ENCODE measurements around the gene ZSWIM5.
"Not testable (repeated sequence)": the region's sequence is repeated elsewhere in the genome, so short reads cannot be mapped to it uniquely, and the experiment has no call there.

The ZSWIM5 gene

DNA sequence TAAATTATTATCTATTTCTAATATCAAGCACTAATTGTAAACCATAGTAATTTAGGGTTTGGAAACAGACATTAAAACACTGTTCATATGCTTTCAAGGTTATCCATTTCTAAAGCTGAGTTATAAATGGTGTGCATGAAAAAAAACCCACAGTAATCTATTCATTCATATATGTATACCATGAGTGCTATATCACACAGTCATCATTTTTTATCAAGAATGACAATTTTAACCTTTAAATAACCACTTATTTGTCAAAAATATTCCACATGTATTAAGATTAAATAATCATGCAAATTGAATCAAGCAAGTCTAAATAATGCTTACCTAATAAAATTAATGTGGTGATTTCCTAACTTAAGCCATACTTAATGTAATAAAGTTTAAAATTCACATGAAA is 6.0 kb downstream of the ZSWIM5 start:
- FAIRE-seq, result no peak
- TF ChIP-seq, protein P1, sequence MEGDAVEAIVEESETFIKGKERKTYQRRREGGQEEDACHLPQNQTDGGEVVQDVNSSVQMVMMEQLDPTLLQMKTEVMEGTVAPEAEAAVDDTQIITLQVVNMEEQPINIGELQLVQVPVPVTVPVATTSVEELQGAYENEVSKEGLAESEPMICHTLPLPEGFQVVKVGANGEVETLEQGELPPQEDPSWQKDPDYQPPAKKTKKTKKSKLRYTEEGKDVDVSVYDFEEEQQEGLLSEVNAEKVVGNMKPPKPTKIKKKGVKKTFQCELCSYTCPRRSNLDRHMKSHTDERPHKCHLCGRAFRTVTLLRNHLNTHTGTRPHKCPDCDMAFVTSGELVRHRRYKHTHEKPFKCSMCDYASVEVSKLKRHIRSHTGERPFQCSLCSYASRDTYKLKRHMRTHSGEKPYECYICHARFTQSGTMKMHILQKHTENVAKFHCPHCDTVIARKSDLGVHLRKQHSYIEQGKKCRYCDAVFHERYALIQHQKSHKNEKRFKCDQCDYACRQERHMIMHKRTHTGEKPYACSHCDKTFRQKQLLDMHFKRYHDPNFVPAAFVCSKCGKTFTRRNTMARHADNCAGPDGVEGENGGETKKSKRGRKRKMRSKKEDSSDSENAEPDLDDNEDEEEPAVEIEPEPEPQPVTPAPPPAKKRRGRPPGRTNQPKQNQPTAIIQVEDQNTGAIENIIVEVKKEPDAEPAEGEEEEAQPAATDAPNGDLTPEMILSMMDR (IDR thresholded peaks at IDR 0.05; ENCODE audit: insufficient read depth, missing control alignments), result no peak
- no peak for DNase-seq (ENCODE audit: insufficient read length, low spot score)

- TF ChIP-seq, protein P1 (IDR thresholded peaks at IDR 0.05; ENCODE audit: insufficient read depth, missing control alignments), result no peak
- DNase-seq (ENCODE audit: insufficient read length, low spot score), result no peak
- no peak for FAIRE-seq
These were observed 8.2 kb downstream of the ZSWIM5 start for GRCh38 chr1:45198185-45198584.

- DNase-seq (ENCODE audit: insufficient read length, low spot score) (no peak), FAIRE-seq (no peak)
- TF ChIP-seq, protein P1 (IDR thresholded peaks at IDR 0.05; ENCODE audit: insufficient read depth, missing control alignments), result no peak
These were observed 9.5 kb downstream of the ZSWIM5 start for GRCh38 chr1:45196863-45197262.

- TF ChIP-seq, protein P1 (IDR thresholded peaks at IDR 0.05; ENCODE audit: insufficient read depth, missing control alignments), result no peak
- no peak for FAIRE-seq
These were observed 15.0 kb downstream of the ZSWIM5 start for GRCh38 chr1:45191418-45191783.

GRCh38 chr1:45187725-45188124 is 18.7 kb downstream of the ZSWIM5 start:
- DNase-seq (ENCODE audit: insufficient read length, low spot score) (no peak), FAIRE-seq (no peak)
- TF ChIP-seq, protein P1 (IDR thresholded peaks at IDR 0.05; ENCODE audit: insufficient read depth, missing control alignments), result no peak

More at GRCh38 chr1:45191418-45191783, 15.0 kb downstream of the ZSWIM5 start:
- no peak for DNase-seq (ENCODE audit: insufficient read length, low spot score)

DNA sequence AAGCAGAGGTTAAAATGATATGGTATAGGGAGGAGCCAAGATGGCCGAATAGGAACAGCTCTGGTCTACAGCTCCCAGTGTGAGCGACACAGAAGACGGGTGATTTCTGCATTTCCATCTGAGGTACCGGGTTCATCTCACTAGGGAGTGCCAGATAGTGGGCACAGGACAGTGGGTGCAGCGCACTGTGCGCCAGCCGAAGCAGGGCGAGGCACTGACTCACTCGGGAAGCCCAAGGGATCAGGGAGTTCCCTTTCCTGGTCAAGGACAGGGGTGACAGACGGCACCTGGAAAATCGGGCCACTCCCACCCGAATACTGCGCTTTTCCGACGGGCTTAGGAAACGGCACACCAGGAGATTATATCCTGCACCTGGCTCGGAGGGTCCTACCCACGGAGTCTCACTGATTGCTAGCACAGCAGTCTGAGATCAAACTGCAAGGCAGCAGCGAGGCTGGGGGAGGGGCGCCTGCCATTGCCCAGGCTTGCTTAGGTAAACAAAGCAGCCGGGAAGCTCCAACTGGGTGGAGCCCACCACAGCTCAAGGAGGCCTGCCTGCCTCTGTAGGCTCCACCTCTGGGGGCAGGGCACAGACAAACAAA is 26.4 kb downstream of the ZSWIM5 start:
- FAIRE-seq; DNase-seq (ENCODE audit: insufficient read length, low spot score): not testable (repeated sequence)

GRCh38 chr1:45177452-45177851 is 29.0 kb downstream of the ZSWIM5 start:
- TF ChIP-seq, protein P1 (IDR thresholded peaks at IDR 0.05; ENCODE audit: insufficient read depth, missing control alignments), result no peak
- FAIRE-seq (no peak), DNase-seq (ENCODE audit: insufficient read length, low spot score) (no peak)

DNA sequence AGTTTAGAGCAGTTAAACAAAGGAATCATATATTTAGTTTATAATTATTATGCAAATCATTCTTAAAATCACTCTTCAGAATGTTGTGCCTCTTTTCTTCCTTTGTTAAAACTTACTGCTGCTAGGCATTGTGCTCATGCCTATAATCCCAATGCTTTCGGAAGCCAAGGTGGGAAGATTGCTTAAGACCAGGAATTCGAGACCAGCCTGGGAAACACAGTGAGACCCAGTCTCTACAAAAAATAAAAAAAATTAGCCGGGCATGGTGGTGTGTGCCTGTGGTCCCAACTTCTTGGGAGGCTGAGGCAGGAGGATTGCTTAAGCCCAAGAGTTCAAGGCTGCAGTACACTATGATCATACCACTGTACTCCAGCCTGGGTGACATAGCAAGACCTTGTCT is 33.6 kb downstream of the ZSWIM5 start:
- DNase-seq (ENCODE audit: insufficient read length, low spot score), result no peak
- TF ChIP-seq, protein P1 (IDR thresholded peaks at IDR 0.05; ENCODE audit: insufficient read depth, missing control alignments), result no peak
- FAIRE-seq, result no peak

Measured in D721Med (cell line).